Fibroblast of the conjunctiva (primary cell): ENCODE data around the gene TAP1.
"Not testable (repeated sequence)": the region's sequence is repeated elsewhere in the genome, so short reads cannot be mapped to it uniquely, and the experiment has no call there.

ENCODE experiments used
- DNase-seq: peaks from one replicate; pipeline ENCODE4 v3.0.0-alpha.2; 2010; ENCODE audit warnings: low read depth

The TAP1 gene, protein sequence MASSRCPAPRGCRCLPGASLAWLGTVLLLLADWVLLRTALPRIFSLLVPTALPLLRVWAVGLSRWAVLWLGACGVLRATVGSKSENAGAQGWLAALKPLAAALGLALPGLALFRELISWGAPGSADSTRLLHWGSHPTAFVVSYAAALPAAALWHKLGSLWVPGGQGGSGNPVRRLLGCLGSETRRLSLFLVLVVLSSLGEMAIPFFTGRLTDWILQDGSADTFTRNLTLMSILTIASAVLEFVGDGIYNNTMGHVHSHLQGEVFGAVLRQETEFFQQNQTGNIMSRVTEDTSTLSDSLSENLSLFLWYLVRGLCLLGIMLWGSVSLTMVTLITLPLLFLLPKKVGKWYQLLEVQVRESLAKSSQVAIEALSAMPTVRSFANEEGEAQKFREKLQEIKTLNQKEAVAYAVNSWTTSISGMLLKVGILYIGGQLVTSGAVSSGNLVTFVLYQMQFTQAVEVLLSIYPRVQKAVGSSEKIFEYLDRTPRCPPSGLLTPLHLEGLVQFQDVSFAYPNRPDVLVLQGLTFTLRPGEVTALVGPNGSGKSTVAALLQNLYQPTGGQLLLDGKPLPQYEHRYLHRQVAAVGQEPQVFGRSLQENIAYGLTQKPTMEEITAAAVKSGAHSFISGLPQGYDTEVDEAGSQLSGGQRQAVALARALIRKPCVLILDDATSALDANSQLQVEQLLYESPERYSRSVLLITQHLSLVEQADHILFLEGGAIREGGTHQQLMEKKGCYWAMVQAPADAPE

DNA sequence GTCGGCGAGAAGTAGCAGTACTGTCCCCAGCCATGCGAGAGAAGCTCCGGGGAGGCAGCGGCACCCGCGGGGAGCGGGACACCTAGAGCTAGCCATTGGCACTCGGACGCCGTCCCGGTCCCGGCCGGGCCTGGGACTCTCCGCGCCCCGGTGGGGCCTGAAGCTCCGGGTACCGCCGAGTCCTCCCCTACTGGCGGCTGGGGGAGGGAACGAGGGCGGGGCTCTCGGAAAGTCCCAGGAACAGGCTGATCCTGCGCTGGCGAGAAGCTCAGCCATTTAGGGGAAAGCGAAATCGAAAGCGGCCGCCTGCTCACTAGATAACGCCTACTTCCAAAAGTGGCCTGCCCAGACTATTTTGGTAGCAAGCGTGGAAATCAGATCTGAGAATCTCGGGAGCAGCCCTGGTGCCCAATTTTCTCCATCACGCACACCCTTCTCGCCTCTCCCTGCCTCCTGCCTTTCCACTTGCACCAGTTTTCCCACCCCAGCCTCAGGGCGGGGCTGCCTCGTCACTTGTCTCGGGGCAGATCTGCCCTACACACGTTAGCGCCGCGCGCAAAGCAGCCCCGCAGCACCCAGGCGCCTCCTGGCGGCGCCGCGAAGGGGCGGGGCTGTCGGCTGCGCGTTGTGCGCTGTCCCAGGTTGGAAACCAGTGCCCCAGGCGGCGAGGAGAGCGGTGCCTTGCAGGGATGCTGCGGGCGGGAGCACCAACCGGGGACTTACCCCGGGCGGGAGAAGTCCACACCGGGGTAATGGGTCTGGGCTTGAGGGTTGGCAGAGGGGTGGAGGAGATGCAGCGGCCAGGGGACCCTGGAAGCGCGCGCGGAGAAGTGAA lies at the start of gene TAP1, which contains the start of gene PSMB9:
TSS of gene TAP1 (minus strand) at position 164 of the 835 bp plus-strand sequence. CDS start at position 96, 68 bp downstream.
TSS of gene PSMB9 (plus strand) at position 652 of the 835 bp plus-strand sequence. CDS start at position 690, 38 bp downstream.
- peak; percentile 87 for DNase-seq

DNA sequence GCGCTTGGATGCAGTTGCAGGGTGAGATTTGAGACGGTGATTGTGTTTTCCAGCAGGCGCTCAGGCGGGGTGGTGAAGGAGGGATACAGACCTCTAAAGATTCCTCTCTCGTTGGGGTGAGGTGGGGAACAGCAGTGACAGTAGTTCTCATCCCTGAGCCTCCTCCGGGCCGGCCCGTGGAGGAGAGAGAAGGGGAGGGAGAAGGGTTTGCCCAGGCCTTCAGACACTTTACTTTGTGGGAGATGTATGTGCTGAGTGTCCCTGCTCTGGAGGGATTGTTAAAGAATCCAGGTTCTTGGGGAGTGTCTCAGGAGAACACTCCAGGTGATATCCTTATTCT lies 41.5 kb upstream of the TAP1 start:
- no peak for DNase-seq

DNA sequence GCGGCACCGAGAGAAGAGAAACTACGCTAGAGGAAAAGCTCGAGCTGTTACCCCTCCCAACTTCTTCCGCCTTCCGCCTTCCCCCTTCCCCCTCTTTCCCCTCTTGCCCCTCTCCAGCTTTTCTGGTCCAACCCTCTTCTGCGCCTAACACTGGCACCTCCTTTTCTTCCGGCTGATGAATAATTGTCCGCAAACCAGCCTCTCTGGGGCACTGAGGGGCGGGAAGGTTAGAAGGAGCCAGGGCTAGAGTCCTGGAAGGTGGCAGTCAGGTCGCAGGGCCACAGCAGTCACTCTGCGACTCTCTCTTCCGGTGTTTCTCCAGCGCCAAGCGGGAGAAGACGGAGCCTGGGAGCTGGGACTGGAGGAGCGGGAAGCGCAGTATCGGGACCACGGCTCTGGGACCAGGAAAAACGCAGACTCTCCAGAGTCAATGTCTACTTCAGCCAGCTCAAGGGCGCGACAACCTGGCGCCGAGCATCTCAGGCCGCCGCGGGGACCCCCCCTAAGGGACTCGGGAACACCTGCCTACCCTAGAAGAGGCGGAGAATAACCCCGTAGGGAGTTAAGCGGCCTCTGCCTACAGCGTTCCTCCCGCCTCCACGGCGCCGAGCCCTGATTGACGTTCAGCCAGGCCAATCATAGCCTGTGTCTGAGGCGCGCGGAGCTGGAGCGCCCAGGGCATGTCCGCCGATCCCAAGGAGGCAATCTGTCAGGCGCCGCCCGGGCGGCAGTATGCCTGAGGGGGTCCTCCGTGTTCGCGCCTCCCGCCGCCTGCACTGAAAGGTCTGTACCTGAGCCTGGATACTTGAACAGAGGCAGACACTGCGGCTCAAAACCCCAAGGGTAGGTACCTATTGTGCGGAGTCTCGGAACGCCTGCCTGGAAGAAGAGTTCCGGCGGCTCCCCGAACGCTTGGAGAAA lies 40.8 kb upstream of the TAP1 start:
- peak; percentile 69 for DNase-seq

DNA sequence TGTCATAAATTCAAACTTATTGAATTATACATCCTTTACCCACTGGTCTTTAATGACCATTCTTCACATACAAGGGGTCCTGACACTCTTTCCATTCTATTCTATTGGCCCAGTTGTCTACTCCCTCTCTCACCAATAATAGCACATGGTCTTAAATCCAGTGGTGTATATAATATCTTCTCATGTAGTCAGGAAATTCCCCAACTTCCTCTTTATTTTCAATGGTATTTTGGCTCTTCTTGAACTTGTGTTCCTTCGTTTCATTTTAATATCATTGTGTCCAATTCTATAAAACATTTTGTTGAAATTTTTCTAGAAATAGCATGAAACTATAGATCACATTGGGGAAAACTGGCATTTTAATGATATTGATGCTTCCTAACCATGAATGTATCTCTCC lies 37.3 kb upstream of the TAP1 start:
- no peak for DNase-seq

DNA sequence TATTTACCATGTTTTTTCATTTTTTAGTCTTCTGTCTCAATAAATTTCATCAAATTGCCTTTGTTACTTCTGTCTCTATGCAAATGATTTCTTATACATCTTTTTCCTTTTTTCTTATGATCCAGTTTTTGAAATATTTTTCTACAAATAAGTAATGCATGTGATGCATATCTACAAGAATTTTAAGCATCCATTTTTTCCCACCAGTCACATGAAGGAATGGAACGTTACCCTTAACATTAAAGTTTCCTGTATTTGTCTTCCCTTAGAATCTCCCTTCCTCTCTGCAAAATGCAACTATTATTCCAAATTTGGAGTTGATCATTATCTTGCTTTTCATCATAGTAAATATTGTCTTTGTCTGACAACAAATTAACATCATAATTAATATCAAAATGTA lies 36.0 kb upstream of the TAP1 start:
- DNase-seq: no peak

DNA sequence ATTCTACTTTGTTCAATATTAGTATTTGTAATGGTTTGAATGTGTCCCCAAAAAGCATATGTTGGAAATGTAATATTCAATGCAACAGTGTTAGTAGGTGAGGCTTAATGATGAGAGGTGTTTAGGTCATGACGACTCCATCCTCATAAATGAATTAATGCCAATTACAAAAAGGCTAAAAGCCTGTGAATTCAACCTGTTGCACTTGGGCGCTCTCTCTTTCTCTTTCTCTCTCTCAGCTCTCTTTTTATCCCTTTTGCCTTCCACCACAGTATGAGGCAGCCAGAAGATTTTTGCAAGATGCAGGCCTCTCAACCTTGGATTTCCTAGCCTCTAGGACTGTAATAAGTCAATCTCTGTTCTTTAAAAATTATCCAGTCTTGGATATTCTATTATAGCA lies 35.1 kb upstream of the TAP1 start:
- DNase-seq: no peak

DNA sequence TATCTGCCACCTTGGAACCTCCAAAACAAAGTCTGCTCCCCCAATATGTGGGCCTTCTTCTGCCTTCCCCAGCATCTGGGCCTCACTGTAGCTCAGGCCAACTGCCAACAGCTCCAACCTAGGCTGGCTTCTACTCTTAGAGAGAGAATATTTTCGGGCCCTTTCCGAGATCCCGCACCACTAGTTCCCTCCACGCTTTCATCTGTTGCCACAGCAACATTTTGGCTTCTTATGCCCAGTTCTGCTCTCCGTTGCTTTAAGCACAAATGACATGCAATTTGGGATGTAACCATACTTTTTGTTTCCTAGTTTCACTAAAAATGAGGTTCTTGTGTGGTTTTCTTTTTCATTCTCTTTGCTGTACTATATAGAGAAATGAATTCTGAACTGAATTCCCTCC lies 34.1 kb upstream of the TAP1 start:
- DNase-seq: no peak

DNA sequence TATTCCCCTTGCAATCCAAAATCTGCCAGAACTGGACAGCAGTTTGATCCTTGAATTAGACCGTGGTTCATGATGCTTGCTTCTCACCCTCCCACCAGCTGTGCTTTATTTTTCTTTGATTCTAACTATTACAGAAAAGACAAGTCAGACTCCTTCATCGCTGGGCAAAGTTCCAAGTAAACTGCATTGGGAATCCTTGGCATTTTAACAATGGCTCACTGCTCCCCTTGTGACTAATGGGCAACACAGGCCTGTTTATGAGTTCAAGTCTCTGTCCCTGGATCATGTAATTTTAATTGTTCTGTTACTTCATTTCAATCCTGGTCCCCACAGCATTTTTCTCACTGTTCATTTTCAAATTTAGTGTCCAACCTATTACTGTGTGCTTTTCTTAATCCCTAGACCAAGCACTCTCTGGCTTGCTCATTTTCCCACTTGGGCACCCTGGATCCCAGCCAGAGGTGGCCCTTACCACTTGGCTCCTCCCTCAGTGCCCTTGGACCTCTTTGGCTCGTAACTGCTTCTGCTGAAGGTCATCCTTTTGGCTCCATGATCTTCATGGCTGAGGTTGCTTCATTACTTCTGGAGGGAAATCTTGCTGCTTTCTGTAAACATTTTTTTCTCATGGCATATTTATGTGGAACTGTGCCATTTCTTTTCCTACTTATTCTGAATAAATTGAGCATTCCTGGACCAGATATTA lies 33.3 kb upstream of the TAP1 start:
- DNase-seq: peak; percentile 65

DNA sequence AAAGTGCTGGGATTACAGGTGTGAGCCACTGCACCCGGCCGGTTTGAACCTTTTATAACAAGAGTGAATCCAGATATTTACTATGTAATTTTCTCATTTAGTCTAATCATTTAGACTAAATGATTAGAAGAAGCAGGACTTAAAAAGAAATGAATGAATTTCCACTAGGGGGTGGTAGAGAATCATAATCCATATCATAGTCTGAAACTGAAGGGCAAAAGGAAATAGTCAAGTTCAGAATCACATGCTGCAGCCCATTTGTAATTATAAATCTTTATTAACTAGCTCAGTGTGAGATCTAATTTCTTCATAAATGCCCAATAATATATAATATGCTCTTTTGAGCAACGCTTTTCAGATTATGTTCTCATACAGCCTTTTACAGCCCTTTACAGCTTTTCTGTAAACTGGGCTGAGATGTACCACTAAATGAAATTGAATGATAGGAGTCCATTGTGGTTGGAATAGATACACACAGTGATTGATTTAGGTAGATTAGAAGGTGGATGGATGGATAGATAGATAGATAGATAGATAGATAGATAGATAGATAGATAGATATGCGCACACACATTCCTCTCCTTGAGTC lies 32.3 kb upstream of the TAP1 start:
- peak; percentile 65 for DNase-seq

DNA sequence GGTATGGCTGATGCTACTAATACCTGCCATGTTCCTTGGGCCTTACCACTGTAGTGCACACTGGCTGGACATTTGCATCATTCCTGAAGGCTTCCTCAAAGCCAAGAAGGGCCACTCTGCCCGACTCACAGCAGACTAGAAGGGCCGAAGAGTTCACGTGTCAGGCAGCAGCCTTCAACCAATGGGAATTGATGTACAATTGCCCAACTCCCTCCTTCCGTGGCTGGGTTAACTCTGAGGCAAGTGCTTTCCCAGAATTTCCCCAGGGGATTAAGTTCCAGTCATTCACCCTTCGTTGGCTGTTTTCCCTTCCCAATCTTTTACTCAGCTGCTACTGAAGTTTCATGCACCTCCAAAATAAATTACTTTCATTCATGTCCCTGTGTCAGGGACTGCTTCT lies 30.3 kb upstream of the TAP1 start:
- no peak for DNase-seq

DNA sequence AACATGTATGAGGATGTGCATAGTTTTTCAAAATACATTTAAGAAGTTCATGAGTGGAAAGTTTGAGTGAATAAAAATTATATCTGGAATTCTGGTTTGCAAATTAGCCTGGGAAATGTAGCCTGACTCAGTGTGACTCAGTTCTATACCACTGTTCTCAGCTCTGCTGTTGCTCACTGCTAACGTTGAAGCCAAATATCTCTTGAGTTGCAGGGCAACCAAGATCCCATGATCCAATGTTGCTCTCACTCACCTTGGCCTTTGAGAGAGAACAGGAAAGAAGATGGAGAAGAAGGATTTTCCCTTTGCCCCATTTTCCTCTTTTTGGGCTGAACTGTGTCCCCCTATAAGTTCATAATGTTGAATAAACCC lies 29.4 kb upstream of the TAP1 start:
- no peak for DNase-seq

DNA sequence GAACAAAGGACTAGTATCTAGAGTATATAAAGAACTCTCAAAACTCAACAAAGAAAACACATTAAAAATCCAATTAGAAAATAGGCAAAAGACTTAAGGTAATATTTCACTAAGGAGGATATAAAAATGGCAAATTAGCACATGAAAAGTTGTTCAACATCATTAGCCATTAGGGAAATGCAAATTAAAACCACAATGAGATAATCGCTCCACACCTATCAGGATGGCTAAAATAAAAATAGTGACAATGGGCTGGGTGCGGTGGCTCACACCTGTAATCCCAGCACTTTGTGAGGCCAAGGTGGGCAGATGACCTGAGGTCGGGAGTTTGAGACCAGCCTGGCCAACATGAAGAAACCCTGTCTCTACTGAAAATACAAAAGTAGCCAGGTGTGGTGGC lies 27.5 kb upstream of the TAP1 start:
- DNase-seq: not testable (repeated sequence)

DNA sequence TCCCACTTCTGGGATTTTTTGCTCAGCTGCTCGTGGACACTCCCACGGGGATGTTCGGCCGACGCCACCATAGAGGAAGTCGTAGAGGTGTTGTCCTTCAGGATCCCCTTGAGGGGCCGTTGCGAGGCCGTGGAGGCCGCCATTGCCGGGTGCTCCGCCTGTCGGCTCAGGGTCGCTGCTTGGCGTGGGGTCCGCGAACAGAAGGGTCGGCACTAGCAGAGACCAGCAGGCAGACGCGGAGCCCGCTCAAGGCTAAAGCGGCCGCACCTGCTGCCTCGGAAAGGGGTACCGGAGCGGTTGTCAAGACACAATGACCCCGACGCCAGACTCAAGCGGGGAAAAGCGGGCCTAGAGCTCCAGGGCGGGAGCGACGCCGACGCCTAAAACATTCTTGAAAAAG lies 26.2 kb upstream of the TAP1 start:
- DNase-seq: no peak

DNA sequence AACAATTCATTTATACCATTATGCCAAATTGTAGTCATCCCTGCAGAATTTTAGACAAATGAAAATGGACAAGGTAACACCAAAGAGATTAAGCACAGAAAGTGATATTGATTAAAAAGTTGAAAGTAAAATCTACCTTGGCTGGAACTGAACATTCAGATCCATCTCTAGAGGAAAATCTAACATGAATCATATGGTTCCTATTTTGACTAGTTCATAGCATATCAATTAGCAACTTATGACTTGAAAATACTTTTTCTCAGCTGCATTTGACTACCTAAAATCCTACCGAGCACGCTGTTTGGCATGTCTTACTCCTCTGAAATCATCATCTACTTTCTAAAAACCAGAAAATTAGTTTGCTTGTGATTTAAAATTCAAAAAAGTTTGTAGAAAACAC lies 23.1 kb upstream of the TAP1 start:
- no peak for DNase-seq

DNA sequence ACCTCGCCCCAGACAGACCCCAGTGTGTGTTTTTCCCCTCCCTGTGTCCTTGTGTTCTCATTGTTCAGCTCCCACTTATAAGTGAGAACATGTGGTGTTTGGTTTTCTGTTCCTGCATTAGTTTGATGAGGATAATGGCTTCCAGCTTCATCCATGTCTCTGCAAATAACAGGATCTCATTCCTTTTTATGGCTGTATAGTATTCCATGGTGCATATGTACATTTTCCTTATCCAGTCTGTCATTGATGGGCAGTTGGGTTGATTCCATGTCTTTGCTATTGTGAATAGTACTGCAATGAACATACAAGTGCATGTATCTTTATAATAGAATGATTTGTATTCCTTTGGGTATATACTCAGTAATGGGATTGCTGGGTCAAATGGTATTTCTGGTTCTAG lies 20.4 kb upstream of the TAP1 start:
- DNase-seq: not testable (repeated sequence)

DNA sequence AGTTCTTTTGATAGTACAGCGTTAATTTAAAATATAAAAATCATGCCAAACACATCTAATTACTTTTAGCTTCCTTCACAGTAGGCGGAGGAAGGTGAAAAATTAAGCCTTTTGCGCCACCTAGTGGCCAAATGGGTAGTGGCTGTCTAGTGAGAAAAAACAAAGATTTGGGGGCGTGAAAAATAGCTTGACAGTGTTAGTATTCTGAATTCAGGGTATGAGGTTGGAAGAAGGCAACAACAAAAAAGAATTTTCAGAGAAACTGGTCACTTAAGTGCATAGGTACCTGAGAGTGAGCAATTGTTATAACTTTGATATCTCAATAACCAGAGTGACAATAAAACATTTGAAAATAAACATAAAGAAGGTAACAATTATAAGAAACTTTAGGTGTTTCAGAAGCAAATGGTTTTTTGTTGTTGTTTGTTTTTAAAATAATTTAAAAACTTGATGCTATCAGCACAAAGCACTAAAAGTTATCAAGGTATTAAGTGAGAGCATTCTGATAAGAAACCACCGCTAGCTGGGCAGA lies 14.8 kb upstream of the TAP1 start:
- DNase-seq: peak; percentile 49

DNA sequence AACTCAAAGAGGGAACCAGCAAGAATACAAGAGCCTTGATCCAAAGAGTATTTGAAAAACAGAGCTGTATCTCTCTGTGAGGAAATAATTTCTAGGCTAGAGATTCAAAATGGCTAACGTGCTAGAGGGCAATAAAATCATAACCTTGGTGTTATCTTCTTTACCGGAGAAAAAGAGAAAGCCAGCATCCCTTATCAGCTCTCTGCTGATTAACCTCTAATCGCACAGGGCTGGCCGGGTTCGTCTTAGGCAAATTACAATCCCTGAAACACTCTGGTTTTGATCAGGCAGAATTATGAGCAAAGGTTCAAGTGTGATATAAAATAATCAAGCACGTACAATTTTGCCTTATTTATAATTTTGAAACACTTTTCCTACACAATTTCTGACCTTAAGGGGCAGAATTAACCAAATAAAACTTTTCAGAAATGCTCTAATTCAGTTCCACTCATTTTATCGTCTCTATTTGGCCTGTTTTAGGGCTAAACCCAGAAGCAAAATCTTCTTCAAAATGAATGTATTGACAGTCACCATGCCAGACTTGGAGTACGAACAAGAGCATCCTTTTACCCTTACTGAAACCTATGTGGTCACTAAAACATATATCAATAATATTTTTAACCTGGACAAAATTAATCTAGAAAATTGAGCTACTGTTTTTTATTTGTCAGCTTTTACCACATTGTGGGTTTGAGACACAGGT lies 14.2 kb upstream of the TAP1 start:
- no peak for DNase-seq

DNA sequence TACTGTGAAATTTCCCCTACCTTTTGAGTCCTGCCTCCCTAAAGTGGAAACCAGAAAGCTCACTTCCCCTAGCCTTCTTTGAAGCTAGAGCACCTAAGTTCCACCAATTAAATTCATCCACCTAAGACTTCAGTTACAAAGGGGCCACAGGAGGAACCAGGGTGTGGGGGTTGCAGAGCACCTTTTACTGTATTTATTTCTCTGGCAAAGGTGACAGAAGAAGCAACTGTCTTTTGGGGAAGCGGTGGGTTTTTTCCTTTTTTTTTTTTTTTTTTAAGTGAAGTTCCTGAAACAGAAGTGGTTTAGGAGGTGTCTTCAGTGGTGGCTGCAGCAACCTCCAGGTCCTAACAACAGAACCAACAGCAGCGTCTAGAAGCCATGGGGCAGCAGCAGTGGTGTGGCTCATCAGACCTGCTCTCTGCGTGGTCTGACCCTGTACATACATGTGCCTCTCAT lies 13.5 kb upstream of the TAP1 start:
- no peak for DNase-seq

DNA sequence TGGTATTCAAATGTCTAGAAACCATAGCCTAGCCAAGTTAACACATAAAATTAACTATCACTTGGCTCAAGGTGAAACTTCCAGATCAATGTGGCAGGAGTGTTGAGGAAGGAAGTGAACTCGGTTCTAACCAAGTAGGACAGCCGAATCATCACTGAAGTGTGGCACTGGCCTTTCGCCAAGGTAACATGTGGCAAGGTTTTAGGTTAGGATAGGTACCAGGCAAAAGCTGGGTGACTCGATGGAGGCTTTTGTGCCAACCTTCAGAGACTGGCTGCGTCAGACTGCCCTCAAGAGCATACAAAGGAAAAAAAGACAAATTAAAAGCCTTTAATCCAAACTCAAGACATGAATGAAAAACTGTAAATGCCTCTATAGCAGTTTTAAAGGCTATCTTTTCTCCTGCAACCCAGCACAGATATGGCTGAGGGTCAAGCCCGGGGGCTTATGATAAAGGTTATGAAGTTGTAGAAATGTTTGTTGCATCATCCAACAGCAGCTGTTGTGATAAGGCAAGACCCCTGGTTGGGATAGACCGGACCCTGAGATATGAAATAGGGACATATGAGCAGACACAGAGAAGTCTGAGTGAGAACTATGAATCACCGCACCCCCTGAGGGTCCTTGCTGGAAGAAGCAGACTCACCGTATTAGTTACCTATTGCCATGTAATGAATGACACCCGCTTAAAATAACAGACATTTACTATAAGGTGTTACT lies 12.4 kb upstream of the TAP1 start:
- DNase-seq: no peak
